Large intestine (tissue), 3 donors: ENCODE measurements around the gene DYNLT5. TPM values are rescaled to one million over a fixed set of nuclear protein-coding genes. Genes with fewer than 3 reads are reported as not detected.
"Not testable (repeated sequence)": the region's sequence is repeated elsewhere in the genome, so short reads cannot be mapped to it uniquely, and the experiment has no call there.

Experiments used
- DNase-seq, 2 donors: peaks; one replicate each; pipeline versions ENCODE4 v3.0.0 to v3.0.0-alpha.2; 2013
- H3K27ac ChIP-seq: one replicate; pipeline ENCODE4 v1.5.1; 2013; ENCODE audit warnings: low read length
- H3K27me3 ChIP-seq: 2 replicates; pipeline ENCODE4 v1.6.1; 2013; ENCODE audit warnings: low read length; ENCODE audit not compliant: control insufficient read depth, insufficient read depth
- H3K36me3 ChIP-seq: 2 replicates; pipeline ENCODE4 v1.6.1; 2013; ENCODE audit warnings: low read length; ENCODE audit not compliant: control insufficient read depth, insufficient read depth
- H3K4me1 ChIP-seq: one replicate; pipeline ENCODE4 v1.6.1; 2013; ENCODE audit warnings: low read length; ENCODE audit not compliant: control insufficient read depth, insufficient read depth
- H3K4me3 ChIP-seq: one replicate; pipeline ENCODE4 v1.5.1; 2013; ENCODE audit warnings: low read length
- H3K9me3 ChIP-seq: one replicate; pipeline ENCODE4 v1.6.1; 2013; ENCODE audit warnings: mild to moderate bottlenecking, low read depth, low read length, moderate library complexity; ENCODE audit not compliant: control insufficient read depth
- WGBS: methylation state at CpG from one replicate; pipeline ENCODE4 v1.1.5; 2013; ENCODE audit warnings: low lambda C conversion rate; ENCODE audit not compliant: insufficient coverage; 5-methylcytosine and 5-hydroxymethylcytosine counted together
- polyA plus RNA-seq: library from polyadenylated mRNA; unstranded; fragments of 120-200 nt; gene quantifications from one replicate; pipeline ENCODE4 v1.2.1, GENCODE V29; 2013

Gene DYNLT5
- polyA plus RNA-seq, 1 donor, result 3.3 TPM

DNA sequence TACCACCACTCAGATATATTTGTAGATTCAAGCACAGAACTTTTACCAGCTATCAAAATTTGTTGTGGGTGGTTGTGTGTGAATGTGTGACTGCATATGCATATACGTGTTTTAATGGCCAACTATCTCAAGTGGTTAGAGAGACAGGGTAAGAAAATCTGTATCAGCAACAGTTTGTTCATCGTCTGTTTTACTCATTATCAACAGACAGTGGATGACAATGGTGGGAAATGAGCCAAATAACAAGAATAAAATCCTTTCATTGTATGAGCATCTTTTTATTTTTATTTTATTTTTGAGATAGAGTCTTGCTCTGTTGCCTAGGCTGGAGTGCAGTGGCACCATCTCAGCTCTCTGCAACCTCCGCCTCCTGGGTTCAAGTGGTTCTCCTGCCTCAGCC is 22.7 kb upstream of the DYNLT5 start:
- Histone ChIP-seq H3K36me3 (no peaks in the 10 kb centered on the region), H3K4me1 (no peaks in the 10 kb centered on the region), H3K27me3 (no peaks in the 10 kb centered on the region), H3K4me3 (no peak overlapping the region), H3K27ac (no peak overlapping the region), H3K9me3 (no peaks in the 10 kb centered on the region)
- no peak for DNase-seq
- no CpG with 5 or more reads among the region's 3 CpGs for WGBS

DNA sequence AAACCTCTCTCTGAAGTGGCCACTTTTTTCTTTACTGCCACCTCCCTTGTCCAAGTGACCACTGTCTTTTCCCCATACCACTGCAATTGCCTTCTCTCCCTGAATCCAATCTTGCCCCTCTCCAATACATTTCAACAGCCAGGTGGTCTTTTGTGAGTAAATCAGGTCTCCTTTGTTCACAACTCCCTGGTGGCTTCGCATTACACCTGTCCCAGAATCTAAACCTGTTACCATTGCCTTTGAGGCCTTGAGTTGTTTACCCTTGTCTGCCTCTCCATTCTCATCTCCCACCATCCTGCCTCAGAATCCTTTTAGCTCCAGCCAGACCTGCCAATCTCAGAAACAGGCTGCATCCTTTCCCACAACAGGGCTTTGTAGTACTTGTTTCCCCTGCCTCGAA is 21.8 kb upstream of the DYNLT5 start:
- WGBS, result 100% methylated on average over 1 of the region's 2 CpGs
- H3K27me3 ChIP-seq, result no peaks in the 10 kb centered on the region
- no peak overlapping the region for H3K27ac ChIP-seq
- no peaks in the 10 kb centered on the region for H3K4me1 ChIP-seq
- no peak overlapping the region for H3K4me3 ChIP-seq
- H3K36me3 ChIP-seq, result no peaks in the 10 kb centered on the region
- no peak for DNase-seq
- no peaks in the 10 kb centered on the region for H3K9me3 ChIP-seq

DNA sequence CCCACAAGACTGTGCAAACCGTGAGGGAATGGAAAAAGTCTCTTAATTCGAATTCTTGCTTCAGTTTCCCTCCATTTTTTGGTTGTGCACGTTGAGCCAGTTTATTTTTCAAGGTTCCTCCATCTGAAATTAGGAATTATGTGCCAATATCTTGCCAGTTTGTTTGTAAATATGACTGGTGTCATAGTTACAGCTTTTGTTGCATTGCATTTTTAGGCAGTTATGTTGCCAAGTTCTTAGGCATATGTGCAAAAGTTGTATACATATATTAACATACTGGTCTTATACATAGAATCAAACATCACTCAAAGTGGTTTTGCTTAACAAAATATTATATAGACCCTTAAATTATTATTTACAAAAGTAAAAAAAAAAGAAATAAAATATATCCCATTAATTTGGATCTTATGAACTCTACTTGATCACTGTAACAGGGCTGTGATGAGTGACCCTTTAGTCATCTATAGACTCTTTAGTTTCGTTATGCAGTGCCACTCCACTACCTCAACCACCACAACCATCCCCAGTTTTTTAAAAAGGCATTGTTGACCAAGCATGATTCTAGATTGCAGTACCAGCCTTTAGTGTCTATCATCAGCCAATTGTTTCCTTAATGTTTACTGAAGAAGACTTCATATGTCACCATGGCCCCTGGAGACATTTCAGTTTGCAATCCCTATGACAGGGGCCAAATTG is 20.9 kb upstream of the DYNLT5 start:
- WGBS, result 75% methylated on average over 2 of the region's 4 CpGs
- no peak for DNase-seq
- H3K4me3 ChIP-seq, result no peak overlapping the region
- no peaks in the 10 kb centered on the region for H3K4me1 ChIP-seq
- no peaks in the 10 kb centered on the region for H3K27me3 ChIP-seq
- no peaks in the 10 kb centered on the region for H3K36me3 ChIP-seq
- H3K27ac ChIP-seq, result no peak overlapping the region
- H3K9me3 ChIP-seq, result no peaks in the 10 kb centered on the region

DNA sequence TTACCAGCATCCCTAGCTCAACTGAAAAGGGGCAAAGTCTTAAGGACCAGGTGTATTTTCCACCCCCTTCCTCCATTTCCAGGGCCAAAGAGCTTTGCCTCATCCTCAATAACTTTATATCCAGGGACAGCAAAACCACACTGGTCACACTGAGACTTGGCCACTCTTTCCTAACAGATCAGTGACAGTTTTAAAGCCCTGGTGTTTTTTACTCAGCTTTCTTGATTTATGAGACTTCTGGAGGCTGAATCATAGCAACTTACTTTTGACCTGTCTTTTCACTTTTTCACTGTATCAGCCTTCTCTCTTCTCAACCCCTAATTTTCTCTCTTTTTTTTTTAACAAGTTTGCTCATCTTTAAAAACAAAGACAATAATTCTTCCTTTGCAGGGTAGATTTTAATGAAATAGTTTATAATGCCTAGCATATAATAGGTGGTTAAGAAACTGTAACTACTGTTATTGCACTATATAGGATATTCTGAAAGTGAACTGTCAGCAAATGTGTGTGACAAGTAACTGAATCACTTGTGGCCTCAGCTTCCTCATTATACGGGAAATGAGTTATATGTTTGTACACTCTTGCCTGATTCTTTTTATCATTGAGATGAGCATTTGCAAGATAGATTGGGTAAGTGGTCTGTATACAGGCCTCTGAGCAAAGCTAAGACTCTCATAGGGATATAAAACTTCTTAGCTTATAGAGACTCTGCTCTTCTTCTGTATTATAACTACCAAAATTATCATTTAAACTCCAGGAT is 19.7 kb upstream of the DYNLT5 start:
- WGBS, result no CpG with 5 or more reads among the region's 1 CpG
- no peak for DNase-seq
- no peak overlapping the region for H3K27ac ChIP-seq
- H3K27me3 ChIP-seq, result no peaks in the 10 kb centered on the region
- H3K9me3 ChIP-seq, result no peaks in the 10 kb centered on the region
- no peak overlapping the region for H3K4me3 ChIP-seq
- H3K36me3 ChIP-seq, result no peaks in the 10 kb centered on the region
- no peaks in the 10 kb centered on the region for H3K4me1 ChIP-seq

DNA sequence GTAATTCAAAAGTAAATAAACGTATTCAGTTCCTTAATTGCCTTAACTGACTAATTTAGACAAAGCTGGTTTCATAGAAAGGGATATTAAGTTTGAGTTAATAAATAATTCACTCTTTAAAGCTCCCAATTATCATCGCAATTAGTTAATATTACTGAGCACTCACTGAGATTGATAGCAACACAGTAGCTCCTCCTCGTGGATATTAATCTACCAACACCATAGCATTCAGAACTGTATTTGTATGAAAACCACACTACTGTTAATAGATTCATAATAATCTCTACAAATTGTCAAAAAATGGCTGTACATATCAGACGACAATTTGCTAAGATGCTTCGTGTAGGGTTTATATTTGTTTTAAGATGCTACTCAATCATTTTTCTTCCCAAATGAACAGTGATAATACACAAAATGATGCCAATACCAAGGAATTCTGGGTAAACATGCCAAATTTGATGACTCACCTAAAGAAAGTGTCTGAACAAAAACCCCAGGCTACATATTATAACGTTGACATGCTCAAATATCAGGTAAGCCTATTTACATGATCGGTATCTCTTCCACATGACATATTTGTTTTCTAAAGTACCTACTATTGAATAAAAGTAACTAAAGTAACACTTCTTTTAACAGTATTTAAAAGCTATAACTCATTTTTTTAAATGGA is 18.8 kb upstream of the DYNLT5 start:
- WGBS, result 71% methylated on average over 5 of the region's 7 CpGs
- Histone ChIP-seq H3K9me3 (no peaks in the 10 kb centered on the region), H3K27ac (no peak overlapping the region), H3K36me3 (no peaks in the 10 kb centered on the region), H3K27me3 (no peaks in the 10 kb centered on the region), H3K4me3 (no peak overlapping the region), H3K4me1 (no peaks in the 10 kb centered on the region)
- no peak for DNase-seq

DNA sequence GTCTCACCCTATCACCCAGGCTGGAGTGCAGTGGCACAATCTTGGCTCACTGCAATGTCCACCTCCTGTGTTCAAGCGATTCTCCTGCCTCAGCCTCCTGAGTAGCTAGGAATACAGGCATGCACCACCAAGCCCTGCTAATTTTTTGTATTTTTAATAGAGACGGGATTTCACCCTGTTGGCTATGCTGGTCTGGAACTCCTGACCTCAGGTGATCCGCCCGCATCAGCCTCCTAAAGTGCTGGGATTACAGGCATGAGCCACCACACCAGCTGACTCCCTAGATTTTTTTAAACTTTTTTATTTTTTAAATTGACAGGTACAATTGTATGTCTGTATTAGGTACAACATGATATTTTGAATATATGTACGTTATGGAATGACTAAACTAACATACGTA is 17.7 kb upstream of the DYNLT5 start:
- no CpG with 5 or more reads among the region's 6 CpGs for WGBS
- H3K27ac ChIP-seq, H3K4me3 ChIP-seq, H3K27me3 ChIP-seq, H3K4me1 ChIP-seq, DNase-seq, H3K9me3 ChIP-seq, H3K36me3 ChIP-seq: not testable (repeated sequence)

DNA sequence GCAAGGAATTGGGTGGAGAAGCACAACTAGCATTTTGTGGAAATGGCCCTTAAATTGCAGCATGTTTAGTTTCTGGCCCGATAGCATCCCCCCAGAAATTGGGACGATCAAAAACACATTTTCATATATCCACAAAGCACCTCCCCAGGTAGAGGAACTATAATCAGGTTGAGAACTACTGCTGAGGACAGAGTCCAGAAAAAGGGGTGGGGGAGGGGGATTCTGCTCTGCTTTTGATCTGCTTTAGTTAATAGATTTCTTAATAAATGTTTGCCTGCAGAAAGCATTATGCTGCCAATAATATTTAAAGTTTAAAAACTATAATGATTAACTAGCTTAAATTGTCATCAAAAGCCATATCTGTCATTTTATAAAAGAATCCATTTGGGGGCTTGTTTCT is 14.4 kb upstream of the DYNLT5 start:
- no peak for DNase-seq
- 60% methylated on average over 1 of the region's 2 CpGs for WGBS

DNA sequence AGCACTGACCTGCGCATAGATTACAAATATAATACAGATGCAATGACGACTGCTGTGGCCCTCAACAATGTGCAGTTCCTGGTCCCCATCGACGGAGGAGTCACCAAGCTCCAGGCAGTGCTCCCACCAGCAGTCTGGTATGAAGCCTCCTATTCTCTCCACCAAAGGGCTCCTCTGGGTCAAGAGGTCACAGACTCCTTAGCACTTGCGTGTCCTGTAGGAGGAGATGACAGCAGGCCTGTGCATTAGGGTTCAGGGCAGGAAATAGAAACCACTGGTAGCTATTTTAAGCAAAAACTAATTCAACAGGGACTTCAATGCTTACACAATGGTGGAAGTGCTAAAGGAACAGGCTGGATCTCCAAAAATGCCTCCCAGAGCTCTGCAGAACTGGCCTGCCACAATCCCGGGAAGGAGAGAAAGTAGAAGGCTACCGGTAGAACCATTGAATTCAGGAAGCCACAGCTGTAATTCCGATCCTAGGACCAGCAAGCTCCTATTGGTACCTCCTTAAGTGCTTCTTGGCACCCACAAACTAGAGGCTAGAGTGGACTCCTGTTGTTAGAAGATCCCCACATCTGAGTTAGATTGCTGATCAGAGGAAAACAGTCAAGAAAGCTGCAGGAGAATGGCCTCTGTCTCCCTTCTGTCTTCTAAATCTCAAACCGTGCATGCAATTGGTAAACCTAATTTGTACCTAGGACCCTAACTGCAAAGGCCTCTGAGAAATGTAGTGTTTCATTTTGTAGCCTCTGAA is 12.7 kb upstream of the DYNLT5 start:
- no peaks in the 10 kb centered on the region for H3K9me3 ChIP-seq
- no peaks in the 10 kb centered on the region for H3K27me3 ChIP-seq
- no peaks in the 10 kb centered on the region for H3K4me1 ChIP-seq
- no CpG with 5 or more reads among the region's 9 CpGs for WGBS
- no peak for DNase-seq
- H3K36me3 ChIP-seq, result no peaks in the 10 kb centered on the region
- no peak overlapping the region for H3K27ac ChIP-seq
- no peak overlapping the region for H3K4me3 ChIP-seq

More for the DNA sequence above, 14.4 kb upstream of the DYNLT5 start:
- H3K4me1 ChIP-seq, result no peaks in the 10 kb centered on the region
- no peaks in the 10 kb centered on the region for H3K36me3 ChIP-seq
- no peaks in the 10 kb centered on the region for H3K27me3 ChIP-seq
- H3K27ac ChIP-seq, result no peak overlapping the region
- no peaks in the 10 kb centered on the region for H3K9me3 ChIP-seq
- H3K4me3 ChIP-seq, result no peak overlapping the region

DNA sequence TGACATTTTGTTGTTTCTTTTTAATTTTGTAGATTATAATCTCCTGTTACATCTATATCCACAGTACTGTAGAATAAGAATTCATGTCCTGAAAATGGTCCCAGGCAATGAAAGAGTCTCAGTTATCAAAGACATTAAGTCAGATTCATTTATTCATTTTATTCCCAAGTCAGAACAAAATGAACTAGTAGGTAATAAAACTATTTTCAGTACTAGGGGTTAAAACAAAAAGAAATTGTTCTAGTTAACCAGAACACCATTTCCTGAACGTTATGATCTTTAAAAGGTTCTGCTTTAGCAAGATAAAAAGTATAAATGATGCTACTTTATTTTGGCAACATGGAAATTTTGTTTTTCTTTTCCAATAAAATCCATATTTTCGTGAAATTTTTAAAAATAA is 6.8 kb upstream of the DYNLT5 start:
- H3K27ac ChIP-seq, result no peak overlapping the region
- H3K4me3 ChIP-seq, result no peak overlapping the region
- no peaks in the 10 kb centered on the region for H3K9me3 ChIP-seq
- no peaks in the 10 kb centered on the region for H3K36me3 ChIP-seq
- no peaks in the 10 kb centered on the region for H3K4me1 ChIP-seq
- WGBS, result 81% methylated on average over 2 of the region's 2 CpGs
- no peak for DNase-seq
- peaks cover under 1% of the 10 kb centered on the region for H3K27me3 ChIP-seq

DNA sequence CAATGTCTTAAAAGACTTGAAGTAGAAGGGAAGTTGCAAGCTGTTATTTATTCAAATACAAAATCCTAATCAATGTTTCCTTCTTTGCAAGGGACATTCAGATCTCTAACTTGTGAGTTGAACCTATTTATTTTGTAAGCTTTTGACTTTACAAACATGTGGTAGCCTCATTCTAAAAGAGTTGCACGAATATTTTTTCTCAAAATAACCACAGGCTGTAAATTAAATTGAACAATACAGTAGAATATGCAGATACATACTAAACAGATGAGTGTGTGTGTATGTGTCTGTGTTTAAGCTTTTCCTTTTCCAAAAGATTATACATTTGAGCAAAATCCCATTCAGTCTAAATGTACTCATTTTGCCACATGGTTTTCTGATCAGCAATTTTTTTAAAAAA is 4.8 kb upstream of the DYNLT5 start:
- Histone ChIP-seq H3K4me1 (no peaks in the 10 kb centered on the region), H3K27ac (no peak overlapping the region), H3K9me3 (peaks cover 4% of the 10 kb centered on the region), H3K27me3 (peaks cover 15% of the 10 kb centered on the region), H3K4me3 (no peak overlapping the region), H3K36me3 (no peaks in the 10 kb centered on the region)
- DNase-seq, result no peak
- WGBS, result 40% methylated on average over 1 of the region's 1 CpG
